ENCODE results near the gene ILKAP.

Gene ILKAP

GRCh38 chr2:238129166-238130010, 74.1 kb downstream of the ILKAP start:
- ChIA-PET POLR2A (no interaction called here), CTCF (interaction anchor here (1.0 kb wide), 1 partner anchor 8 kb away, joined by 3 read pairs; no protein-coding TSS in a partner anchor)
- H3K27me3 ChIP-seq (replicated peaks in 2 of 5; ENCODE audit: control insufficient read depth in 4 of 5, insufficient read depth in 5 of 5, low read length in 4 of 5) = peaks cover 0 to 2% (median 0%) of the 10 kb centered on the region in 5 experiments
- no peaks in the 10 kb centered on the region for H3K36me3 ChIP-seq (ENCODE audit: control insufficient read depth in 4 of 4, insufficient read depth in 4 of 4, low read length in 3 of 4)
- H3K4me3 ChIP-seq (ENCODE audit: control insufficient read depth in 1 of 7, extremely low read depth in 1 of 7, insufficient read depth in 4 of 7, low read depth in 2 of 7, low read length in 6 of 7) = no peak overlapping the region
- no peak for DNase-seq
- H3K4me1 ChIP-seq (ENCODE audit: control extremely low read depth in 1 of 4, control insufficient read depth in 4 of 4, insufficient read depth in 4 of 4, low read length in 3 of 4) = peaks cover 0 to 2% (median 0%) of the 10 kb centered on the region in 4 experiments
- WGBS (ENCODE audit: insufficient coverage) = 95% methylated on average over 22 of the region's 22 CpGs
- H3K27ac ChIP-seq (ENCODE audit: insufficient read depth in 1 of 2, low read depth in 1 of 2, low read length in 2 of 2, poor library complexity in 1 of 2, severe bottlenecking in 2 of 2) = no peak overlapping the region
- no peaks in the 10 kb centered on the region for H3K9me3 ChIP-seq (ENCODE audit: control extremely low read depth in 1 of 5, control insufficient read depth in 4 of 5, insufficient read depth in 2 of 5, low read depth in 1 of 5, low read length in 4 of 5)

DNA sequence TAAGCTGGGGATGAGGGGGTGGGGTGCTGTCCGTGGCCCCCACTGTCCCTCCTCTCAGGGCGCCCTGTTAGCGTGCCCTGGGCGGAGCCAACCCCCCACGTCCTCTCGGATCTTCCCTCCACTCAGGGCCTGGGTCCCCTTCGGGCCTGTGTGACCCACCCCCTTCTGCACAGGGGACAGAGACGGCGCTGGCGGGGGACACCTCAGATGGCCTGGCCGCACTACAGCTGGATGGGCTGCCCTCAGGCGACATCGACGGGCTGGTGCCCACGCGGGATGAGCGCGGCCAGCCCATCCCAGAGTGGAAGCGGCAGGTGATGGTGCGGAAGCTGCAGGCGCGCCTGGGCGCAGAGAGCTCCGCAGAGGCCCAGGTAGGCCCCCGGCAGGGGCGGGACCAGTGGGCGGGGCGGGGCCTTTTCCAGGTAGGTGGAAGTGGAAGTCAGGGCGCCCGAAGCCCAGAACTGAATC, 74.9 kb downstream of the ILKAP start:
- no peak overlapping the region for H3K4me3 ChIP-seq (ENCODE audit: control insufficient read depth in 1 of 7, extremely low read depth in 1 of 7, insufficient read depth in 4 of 7, low read depth in 2 of 7, low read length in 6 of 7)
- no peak for DNase-seq
- H3K27me3 ChIP-seq (replicated peaks in 2 of 5; ENCODE audit: control insufficient read depth in 4 of 5, insufficient read depth in 5 of 5, low read length in 4 of 5) = peaks cover 0 to 2% (median 0%) of the 10 kb centered on the region in 5 experiments
- WGBS (ENCODE audit: insufficient coverage) = 83% methylated on average over 23 of the region's 30 CpGs
- CTCF ChIA-PET = interaction anchor here (1.0 kb wide), 2 partner anchors 9 to 11 kb away, joined by 3 read pairs; no protein-coding TSS in a partner anchor
- H3K27ac ChIP-seq (ENCODE audit: insufficient read depth in 1 of 2, low read depth in 1 of 2, low read length in 2 of 2, poor library complexity in 1 of 2, severe bottlenecking in 2 of 2) = no peak overlapping the region
- POLR2A ChIA-PET = no interaction called here
- H3K9me3 ChIP-seq (ENCODE audit: control extremely low read depth in 1 of 5, control insufficient read depth in 4 of 5, insufficient read depth in 2 of 5, low read depth in 1 of 5, low read length in 4 of 5) = no peaks in the 10 kb centered on the region
- H3K36me3 ChIP-seq (ENCODE audit: control insufficient read depth in 4 of 4, insufficient read depth in 4 of 4, low read length in 3 of 4) = no peaks in the 10 kb centered on the region
- peaks cover 0 to 2% (median 0%) of the 10 kb centered on the region in 4 experiments for H3K4me1 ChIP-seq (ENCODE audit: control extremely low read depth in 1 of 4, control insufficient read depth in 4 of 4, insufficient read depth in 4 of 4, low read length in 3 of 4)

- CTCF ChIA-PET = interaction anchor here (1.0 kb wide), 1 partner anchor 12 kb away, joined by 3 read pairs; no protein-coding TSS in a partner anchor
- 90% methylated on average over 22 of the region's 22 CpGs for WGBS (ENCODE audit: insufficient coverage)
- Histone ChIP-seq H3K27me3 (replicated peaks in 2 of 5; ENCODE audit: control insufficient read depth in 4 of 5, insufficient read depth in 5 of 5, low read length in 4 of 5) (peaks cover 0 to 2% (median 0%) of the 10 kb centered on the region in 5 experiments), H3K4me3 (ENCODE audit: control insufficient read depth in 1 of 7, extremely low read depth in 1 of 7, insufficient read depth in 4 of 7, low read depth in 2 of 7, low read length in 6 of 7) (no peak overlapping the region), H3K27ac (ENCODE audit: insufficient read depth in 1 of 2, low read depth in 1 of 2, low read length in 2 of 2, poor library complexity in 1 of 2, severe bottlenecking in 2 of 2) (no peak overlapping the region), H3K9me3 (ENCODE audit: control extremely low read depth in 1 of 5, control insufficient read depth in 4 of 5, insufficient read depth in 2 of 5, low read depth in 1 of 5, low read length in 4 of 5) (no peaks in the 10 kb centered on the region), H3K36me3 (ENCODE audit: control insufficient read depth in 4 of 4, insufficient read depth in 4 of 4, low read length in 3 of 4) (no peaks in the 10 kb centered on the region), H3K4me1 (ENCODE audit: control extremely low read depth in 1 of 4, control insufficient read depth in 4 of 4, insufficient read depth in 4 of 4, low read length in 3 of 4) (peaks cover 0 to 2% (median 0%) of the 10 kb centered on the region in 4 experiments)
- POLR2A ChIA-PET = no interaction called here
- no peak for DNase-seq
Observed at GRCh38 chr2:238128061-238128440, 75.4 kb downstream of the ILKAP start.

DNA sequence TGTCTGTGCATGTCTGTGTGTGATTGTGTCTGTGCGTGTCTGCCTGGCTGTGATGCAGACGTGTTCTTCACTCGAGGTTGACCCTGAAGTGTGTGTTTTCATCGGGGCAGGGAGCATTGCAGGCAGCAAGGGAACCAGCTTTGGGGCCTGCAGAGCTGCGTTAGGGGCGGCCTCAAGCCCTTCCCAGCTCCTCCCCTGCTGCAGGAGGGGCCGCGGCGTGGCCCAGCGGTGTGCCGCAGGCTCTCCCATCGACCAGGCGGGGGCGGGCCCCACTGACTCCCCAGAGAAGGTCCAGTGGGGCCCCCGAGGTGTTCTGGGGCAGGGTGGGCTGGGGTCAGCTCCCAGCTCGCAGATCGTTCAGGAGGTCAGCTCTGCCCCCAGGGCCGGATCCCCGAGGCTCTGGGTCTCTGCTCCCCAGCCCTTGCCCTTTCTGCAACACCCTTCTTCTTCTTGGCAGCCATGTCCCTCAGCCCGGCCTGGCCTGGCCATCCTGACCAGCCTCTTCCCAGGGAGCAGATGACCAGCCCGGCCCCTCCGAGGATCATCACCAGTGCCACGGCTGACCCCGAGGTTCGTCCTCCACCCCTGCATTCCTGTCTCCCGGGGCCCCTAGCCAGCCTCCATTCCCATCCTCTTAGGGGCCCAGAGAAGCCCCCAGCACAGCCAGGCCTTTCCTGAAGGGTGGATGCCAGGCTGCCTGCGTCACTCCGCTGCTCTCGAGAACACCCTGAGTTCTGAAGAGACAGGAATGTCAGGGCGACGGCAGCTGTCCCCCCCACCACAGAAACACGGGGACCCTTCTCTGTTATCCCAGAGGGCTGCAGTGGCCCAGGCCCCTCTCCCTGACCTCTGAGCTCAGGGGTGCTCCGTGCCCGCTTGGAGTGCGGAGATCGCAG, 76.1 kb downstream of the ILKAP start:
- peak in 2 of 3 donors; percentile 29 to 49 for DNase-seq
- ChIA-PET POLR2A (no interaction called here), CTCF (interaction anchor here (1.0 kb wide), 3 partner anchors 10 to 158 kb away, joined by 3 to 4 read pairs (median 3); no protein-coding TSS in a partner anchor)
- Histone ChIP-seq H3K4me3 (ENCODE audit: control insufficient read depth in 1 of 7, extremely low read depth in 1 of 7, insufficient read depth in 4 of 7, low read depth in 2 of 7, low read length in 6 of 7) (peak overlapping the region in 1 of 7 experiments; percentile 19), H3K27me3 (replicated peaks in 2 of 5; ENCODE audit: control insufficient read depth in 4 of 5, insufficient read depth in 5 of 5, low read length in 4 of 5) (peaks cover 0 to 2% (median 0%) of the 10 kb centered on the region in 5 experiments), H3K9me3 (ENCODE audit: control extremely low read depth in 1 of 5, control insufficient read depth in 4 of 5, insufficient read depth in 2 of 5, low read depth in 1 of 5, low read length in 4 of 5) (no peaks in the 10 kb centered on the region), H3K27ac (ENCODE audit: insufficient read depth in 1 of 2, low read depth in 1 of 2, low read length in 2 of 2, poor library complexity in 1 of 2, severe bottlenecking in 2 of 2) (no peak overlapping the region), H3K36me3 (ENCODE audit: control insufficient read depth in 4 of 4, insufficient read depth in 4 of 4, low read length in 3 of 4) (no peaks in the 10 kb centered on the region), H3K4me1 (ENCODE audit: control extremely low read depth in 1 of 4, control insufficient read depth in 4 of 4, insufficient read depth in 4 of 4, low read length in 3 of 4) (peaks cover 0 to 2% (median 0%) of the 10 kb centered on the region in 4 experiments)
- 66% methylated on average over 18 of the region's 36 CpGs for WGBS (ENCODE audit: insufficient coverage)

GRCh38 chr2:238126775-238127164, 76.7 kb downstream of the ILKAP start:
- no peaks in the 10 kb centered on the region for H3K36me3 ChIP-seq (ENCODE audit: control insufficient read depth in 4 of 4, insufficient read depth in 4 of 4, low read length in 3 of 4)
- peaks cover 0 to 2% (median 0%) of the 10 kb centered on the region in 4 experiments for H3K4me1 ChIP-seq (ENCODE audit: control extremely low read depth in 1 of 4, control insufficient read depth in 4 of 4, insufficient read depth in 4 of 4, low read length in 3 of 4)
- ChIA-PET CTCF (interaction anchor here (1.0 kb wide), 2 partner anchors 11 to 157 kb away, joined by 3 to 4 read pairs; no protein-coding TSS in a partner anchor), POLR2A (no interaction called here)
- peak in 1 of 3 donors; percentile 48 for DNase-seq
- peaks cover 0 to 2% (median 0%) of the 10 kb centered on the region in 5 experiments for H3K27me3 ChIP-seq (replicated peaks in 2 of 5; ENCODE audit: control insufficient read depth in 4 of 5, insufficient read depth in 5 of 5, low read length in 4 of 5)
- no peak overlapping the region for H3K4me3 ChIP-seq (ENCODE audit: control insufficient read depth in 1 of 7, extremely low read depth in 1 of 7, insufficient read depth in 4 of 7, low read depth in 2 of 7, low read length in 6 of 7)
- H3K27ac ChIP-seq (ENCODE audit: insufficient read depth in 1 of 2, low read depth in 1 of 2, low read length in 2 of 2, poor library complexity in 1 of 2, severe bottlenecking in 2 of 2) = no peak overlapping the region
- H3K9me3 ChIP-seq (ENCODE audit: control extremely low read depth in 1 of 5, control insufficient read depth in 4 of 5, insufficient read depth in 2 of 5, low read depth in 1 of 5, low read length in 4 of 5) = no peaks in the 10 kb centered on the region
- 93% methylated on average over 2 of the region's 2 CpGs for WGBS (ENCODE audit: insufficient coverage)

- CTCF ChIA-PET = no interaction called here
- no peaks in the 10 kb centered on the region for H3K9me3 ChIP-seq (ENCODE audit: control extremely low read depth in 1 of 5, control insufficient read depth in 4 of 5, insufficient read depth in 2 of 5, low read depth in 1 of 5, low read length in 4 of 5)
- POLR2A ChIA-PET = no interaction called here
- peaks cover 0 to 2% (median 0%) of the 10 kb centered on the region in 5 experiments for H3K27me3 ChIP-seq (replicated peaks in 2 of 5; ENCODE audit: control insufficient read depth in 4 of 5, insufficient read depth in 5 of 5, low read length in 4 of 5)
- H3K27ac ChIP-seq (ENCODE audit: insufficient read depth in 1 of 2, low read depth in 1 of 2, low read length in 2 of 2, poor library complexity in 1 of 2, severe bottlenecking in 2 of 2) = no peak overlapping the region
- H3K4me1 ChIP-seq (ENCODE audit: control extremely low read depth in 1 of 4, control insufficient read depth in 4 of 4, insufficient read depth in 4 of 4, low read length in 3 of 4) = peaks cover 0 to 2% (median 0%) of the 10 kb centered on the region in 4 experiments
- 100% methylated on average over 2 of the region's 2 CpGs for WGBS (ENCODE audit: insufficient coverage)
- H3K4me3 ChIP-seq (ENCODE audit: control insufficient read depth in 1 of 7, extremely low read depth in 1 of 7, insufficient read depth in 4 of 7, low read depth in 2 of 7, low read length in 6 of 7) = no peak overlapping the region
- peak in 1 of 3 donors; percentile 25 for DNase-seq
- H3K36me3 ChIP-seq (ENCODE audit: control insufficient read depth in 4 of 4, insufficient read depth in 4 of 4, low read length in 3 of 4) = no peaks in the 10 kb centered on the region
Observed at GRCh38 chr2:238126338-238126737, 77.2 kb downstream of the ILKAP start.
